ENCODE results near the gene AEBP2.

DNA sequence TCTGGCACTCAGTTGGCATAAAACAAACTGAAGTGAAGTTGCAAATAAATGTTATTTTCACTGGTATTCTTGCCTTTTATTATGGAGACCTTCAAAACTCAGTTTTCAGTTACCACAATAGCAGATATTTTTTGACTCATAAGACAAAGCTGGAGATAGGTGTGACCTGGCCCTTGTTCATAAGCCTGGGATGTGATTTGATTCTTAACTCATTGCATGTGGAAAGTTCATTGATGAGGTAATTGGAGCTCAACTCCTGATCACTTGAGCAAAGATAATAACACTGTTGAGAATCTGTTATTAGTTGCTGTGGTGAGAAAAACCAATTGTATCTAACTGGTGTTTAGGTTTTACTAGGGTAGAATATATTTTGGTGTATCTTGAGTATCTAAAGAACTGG, 105.1 kb downstream of the AEBP2 start:
- TF ChIP-seq EGR1 (conservative IDR thresholded peaks at IDR 0.05): no peak
- no peak for TF ChIP-seq EP300 (IDR thresholded peaks at IDR 0.05; ENCODE audit: low read length)

All from K562 (cell line).